Body of pancreas (tissue), 4 donors: ENCODE measurements around the gene SV2A.
A peak's percentile ranks its signal among the peaks of the same experiment; 100 is the strongest.

Experiments
- POLR2A ChIP-seq, 3 donors: fragments of 450-650 bp; IDR thresholded peaks; one replicate each; pipeline ENCODE4 v1.6.1; 2016; ENCODE audit warnings: antibody characterized with exemption in 3 of 3, mild to moderate bottlenecking in 2 of 3
- TF ChIP-seq, protein P1 (sequence below), 7 experiments: fragments of 450-650 bp in 4 of 7; fragments of 200-600 bp in 3 of 7; sonication (generic) in 3 of 7; IDR thresholded peaks; one replicate each; pipeline ENCODE4 v1.5.1; 2016 to 2019; ENCODE audit warnings: antibody characterized with exemption in 7 of 7

DNA sequence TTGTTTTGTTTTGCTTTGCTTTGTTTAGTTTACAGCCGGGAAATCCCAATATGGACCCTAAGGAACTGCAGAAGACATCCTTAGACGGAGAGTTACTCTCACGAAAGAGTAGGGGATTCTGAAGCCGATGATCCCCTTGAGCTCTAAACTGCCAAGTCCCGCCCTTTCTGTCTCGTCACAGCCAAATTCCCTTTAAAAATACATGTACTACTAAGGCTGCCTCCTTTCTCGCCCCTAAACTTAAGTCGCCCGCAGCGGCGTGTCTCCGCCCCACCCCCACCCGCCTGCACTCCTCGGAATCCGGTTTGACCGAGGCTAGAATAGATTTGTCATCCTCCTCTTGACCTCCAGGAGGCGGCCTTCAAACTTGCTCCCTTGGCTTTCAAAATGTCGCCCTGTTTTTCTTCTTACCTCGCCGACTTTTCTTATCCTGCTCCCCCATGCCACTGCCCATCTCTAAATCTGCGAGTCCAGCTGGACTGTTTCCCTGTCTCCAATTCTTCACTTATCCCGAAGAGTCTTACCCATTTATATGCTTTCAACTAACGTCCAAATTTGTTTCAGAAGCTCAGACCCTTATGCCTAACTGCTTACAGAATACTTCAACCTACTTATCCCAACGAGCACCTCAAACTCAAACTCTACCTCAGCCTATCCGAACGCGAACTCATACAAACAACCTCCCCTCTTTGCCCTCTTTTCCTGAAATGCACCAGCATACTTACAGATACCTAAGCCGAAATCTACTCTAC is 29.2 kb downstream of the SV2A start:
- peak in 1 of 3 donors; percentile 74 for TF ChIP-seq POLR2A (IDR thresholded peaks at IDR 0.05)
- TF ChIP-seq, protein P1, sequence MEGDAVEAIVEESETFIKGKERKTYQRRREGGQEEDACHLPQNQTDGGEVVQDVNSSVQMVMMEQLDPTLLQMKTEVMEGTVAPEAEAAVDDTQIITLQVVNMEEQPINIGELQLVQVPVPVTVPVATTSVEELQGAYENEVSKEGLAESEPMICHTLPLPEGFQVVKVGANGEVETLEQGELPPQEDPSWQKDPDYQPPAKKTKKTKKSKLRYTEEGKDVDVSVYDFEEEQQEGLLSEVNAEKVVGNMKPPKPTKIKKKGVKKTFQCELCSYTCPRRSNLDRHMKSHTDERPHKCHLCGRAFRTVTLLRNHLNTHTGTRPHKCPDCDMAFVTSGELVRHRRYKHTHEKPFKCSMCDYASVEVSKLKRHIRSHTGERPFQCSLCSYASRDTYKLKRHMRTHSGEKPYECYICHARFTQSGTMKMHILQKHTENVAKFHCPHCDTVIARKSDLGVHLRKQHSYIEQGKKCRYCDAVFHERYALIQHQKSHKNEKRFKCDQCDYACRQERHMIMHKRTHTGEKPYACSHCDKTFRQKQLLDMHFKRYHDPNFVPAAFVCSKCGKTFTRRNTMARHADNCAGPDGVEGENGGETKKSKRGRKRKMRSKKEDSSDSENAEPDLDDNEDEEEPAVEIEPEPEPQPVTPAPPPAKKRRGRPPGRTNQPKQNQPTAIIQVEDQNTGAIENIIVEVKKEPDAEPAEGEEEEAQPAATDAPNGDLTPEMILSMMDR (IDR thresholded peaks at IDR 0.05) = peak in 6 of 7 experiments; percentile 30 to 77 (median 58)
